ENCODE measurements around the gene NHLRC2.
A peak's percentile ranks its signal among the peaks of the same experiment; 100 is the strongest.
"Not testable (repeated sequence)": the region's sequence is repeated elsewhere in the genome, so short reads cannot be mapped to it uniquely, and the experiment has no call there.

DNA sequence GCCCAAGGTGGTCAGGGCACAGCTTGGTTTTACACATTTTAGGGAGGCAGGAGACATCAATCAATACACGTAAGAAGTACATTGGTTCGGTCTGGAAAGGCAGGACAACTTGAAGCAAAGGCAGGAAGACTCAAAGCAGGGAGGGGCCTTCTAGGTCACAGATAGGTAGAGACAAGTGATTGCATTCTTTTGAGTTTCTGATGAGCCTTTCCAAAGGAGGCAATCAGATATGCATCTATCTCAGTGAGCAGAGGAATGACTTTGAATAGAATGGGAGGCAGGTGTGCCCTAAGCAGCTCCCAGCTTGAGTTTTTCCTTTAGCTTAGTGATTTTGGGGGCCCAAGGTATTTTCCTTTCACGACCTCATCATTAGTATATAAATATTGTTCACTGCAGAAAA is 33.2 kb upstream of the NHLRC2 start:
- TF ChIP-seq, protein P1, sequence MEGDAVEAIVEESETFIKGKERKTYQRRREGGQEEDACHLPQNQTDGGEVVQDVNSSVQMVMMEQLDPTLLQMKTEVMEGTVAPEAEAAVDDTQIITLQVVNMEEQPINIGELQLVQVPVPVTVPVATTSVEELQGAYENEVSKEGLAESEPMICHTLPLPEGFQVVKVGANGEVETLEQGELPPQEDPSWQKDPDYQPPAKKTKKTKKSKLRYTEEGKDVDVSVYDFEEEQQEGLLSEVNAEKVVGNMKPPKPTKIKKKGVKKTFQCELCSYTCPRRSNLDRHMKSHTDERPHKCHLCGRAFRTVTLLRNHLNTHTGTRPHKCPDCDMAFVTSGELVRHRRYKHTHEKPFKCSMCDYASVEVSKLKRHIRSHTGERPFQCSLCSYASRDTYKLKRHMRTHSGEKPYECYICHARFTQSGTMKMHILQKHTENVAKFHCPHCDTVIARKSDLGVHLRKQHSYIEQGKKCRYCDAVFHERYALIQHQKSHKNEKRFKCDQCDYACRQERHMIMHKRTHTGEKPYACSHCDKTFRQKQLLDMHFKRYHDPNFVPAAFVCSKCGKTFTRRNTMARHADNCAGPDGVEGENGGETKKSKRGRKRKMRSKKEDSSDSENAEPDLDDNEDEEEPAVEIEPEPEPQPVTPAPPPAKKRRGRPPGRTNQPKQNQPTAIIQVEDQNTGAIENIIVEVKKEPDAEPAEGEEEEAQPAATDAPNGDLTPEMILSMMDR (conservative IDR thresholded peaks at IDR 0.05; ENCODE audit: low read depth in 2 of 2) = not testable (repeated sequence)
- TF ChIP-seq, protein P2, sequence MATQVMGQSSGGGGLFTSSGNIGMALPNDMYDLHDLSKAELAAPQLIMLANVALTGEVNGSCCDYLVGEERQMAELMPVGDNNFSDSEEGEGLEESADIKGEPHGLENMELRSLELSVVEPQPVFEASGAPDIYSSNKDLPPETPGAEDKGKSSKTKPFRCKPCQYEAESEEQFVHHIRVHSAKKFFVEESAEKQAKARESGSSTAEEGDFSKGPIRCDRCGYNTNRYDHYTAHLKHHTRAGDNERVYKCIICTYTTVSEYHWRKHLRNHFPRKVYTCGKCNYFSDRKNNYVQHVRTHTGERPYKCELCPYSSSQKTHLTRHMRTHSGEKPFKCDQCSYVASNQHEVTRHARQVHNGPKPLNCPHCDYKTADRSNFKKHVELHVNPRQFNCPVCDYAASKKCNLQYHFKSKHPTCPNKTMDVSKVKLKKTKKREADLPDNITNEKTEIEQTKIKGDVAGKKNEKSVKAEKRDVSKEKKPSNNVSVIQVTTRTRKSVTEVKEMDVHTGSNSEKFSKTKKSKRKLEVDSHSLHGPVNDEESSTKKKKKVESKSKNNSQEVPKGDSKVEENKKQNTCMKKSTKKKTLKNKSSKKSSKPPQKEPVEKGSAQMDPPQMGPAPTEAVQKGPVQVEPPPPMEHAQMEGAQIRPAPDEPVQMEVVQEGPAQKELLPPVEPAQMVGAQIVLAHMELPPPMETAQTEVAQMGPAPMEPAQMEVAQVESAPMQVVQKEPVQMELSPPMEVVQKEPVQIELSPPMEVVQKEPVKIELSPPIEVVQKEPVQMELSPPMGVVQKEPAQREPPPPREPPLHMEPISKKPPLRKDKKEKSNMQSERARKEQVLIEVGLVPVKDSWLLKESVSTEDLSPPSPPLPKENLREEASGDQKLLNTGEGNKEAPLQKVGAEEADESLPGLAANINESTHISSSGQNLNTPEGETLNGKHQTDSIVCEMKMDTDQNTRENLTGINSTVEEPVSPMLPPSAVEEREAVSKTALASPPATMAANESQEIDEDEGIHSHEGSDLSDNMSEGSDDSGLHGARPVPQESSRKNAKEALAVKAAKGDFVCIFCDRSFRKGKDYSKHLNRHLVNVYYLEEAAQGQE (IDR thresholded peaks at IDR 0.05; ENCODE audit: unreplicated experiment) = not testable (repeated sequence)
- TF ChIP-seq EZH2phosphoT487 (IDR thresholded peaks at IDR 0.05; ENCODE audit: unreplicated experiment); POLR2AphosphoS5 (IDR thresholded peaks at IDR 0.05; ENCODE audit: low read depth); CREB1 (CRISPR knock-in tag; IDR thresholded peaks at IDR 0.05; ENCODE audit: low read depth); EZH2 (IDR thresholded peaks at IDR 0.05; ENCODE audit: low read depth, unreplicated experiment); JUNB (IDR thresholded peaks at IDR 0.05; ENCODE audit: unreplicated experiment); ZNF114 (CRISPR knock-in tag; IDR thresholded peaks at IDR 0.05): not testable (repeated sequence)
- TF ChIP-seq, protein P3, sequence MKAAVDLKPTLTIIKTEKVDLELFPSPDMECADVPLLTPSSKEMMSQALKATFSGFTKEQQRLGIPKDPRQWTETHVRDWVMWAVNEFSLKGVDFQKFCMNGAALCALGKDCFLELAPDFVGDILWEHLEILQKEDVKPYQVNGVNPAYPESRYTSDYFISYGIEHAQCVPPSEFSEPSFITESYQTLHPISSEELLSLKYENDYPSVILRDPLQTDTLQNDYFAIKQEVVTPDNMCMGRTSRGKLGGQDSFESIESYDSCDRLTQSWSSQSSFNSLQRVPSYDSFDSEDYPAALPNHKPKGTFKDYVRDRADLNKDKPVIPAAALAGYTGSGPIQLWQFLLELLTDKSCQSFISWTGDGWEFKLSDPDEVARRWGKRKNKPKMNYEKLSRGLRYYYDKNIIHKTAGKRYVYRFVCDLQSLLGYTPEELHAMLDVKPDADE (IDR thresholded peaks at IDR 0.05) = not testable (repeated sequence)
- TF ChIP-seq, protein P4, sequence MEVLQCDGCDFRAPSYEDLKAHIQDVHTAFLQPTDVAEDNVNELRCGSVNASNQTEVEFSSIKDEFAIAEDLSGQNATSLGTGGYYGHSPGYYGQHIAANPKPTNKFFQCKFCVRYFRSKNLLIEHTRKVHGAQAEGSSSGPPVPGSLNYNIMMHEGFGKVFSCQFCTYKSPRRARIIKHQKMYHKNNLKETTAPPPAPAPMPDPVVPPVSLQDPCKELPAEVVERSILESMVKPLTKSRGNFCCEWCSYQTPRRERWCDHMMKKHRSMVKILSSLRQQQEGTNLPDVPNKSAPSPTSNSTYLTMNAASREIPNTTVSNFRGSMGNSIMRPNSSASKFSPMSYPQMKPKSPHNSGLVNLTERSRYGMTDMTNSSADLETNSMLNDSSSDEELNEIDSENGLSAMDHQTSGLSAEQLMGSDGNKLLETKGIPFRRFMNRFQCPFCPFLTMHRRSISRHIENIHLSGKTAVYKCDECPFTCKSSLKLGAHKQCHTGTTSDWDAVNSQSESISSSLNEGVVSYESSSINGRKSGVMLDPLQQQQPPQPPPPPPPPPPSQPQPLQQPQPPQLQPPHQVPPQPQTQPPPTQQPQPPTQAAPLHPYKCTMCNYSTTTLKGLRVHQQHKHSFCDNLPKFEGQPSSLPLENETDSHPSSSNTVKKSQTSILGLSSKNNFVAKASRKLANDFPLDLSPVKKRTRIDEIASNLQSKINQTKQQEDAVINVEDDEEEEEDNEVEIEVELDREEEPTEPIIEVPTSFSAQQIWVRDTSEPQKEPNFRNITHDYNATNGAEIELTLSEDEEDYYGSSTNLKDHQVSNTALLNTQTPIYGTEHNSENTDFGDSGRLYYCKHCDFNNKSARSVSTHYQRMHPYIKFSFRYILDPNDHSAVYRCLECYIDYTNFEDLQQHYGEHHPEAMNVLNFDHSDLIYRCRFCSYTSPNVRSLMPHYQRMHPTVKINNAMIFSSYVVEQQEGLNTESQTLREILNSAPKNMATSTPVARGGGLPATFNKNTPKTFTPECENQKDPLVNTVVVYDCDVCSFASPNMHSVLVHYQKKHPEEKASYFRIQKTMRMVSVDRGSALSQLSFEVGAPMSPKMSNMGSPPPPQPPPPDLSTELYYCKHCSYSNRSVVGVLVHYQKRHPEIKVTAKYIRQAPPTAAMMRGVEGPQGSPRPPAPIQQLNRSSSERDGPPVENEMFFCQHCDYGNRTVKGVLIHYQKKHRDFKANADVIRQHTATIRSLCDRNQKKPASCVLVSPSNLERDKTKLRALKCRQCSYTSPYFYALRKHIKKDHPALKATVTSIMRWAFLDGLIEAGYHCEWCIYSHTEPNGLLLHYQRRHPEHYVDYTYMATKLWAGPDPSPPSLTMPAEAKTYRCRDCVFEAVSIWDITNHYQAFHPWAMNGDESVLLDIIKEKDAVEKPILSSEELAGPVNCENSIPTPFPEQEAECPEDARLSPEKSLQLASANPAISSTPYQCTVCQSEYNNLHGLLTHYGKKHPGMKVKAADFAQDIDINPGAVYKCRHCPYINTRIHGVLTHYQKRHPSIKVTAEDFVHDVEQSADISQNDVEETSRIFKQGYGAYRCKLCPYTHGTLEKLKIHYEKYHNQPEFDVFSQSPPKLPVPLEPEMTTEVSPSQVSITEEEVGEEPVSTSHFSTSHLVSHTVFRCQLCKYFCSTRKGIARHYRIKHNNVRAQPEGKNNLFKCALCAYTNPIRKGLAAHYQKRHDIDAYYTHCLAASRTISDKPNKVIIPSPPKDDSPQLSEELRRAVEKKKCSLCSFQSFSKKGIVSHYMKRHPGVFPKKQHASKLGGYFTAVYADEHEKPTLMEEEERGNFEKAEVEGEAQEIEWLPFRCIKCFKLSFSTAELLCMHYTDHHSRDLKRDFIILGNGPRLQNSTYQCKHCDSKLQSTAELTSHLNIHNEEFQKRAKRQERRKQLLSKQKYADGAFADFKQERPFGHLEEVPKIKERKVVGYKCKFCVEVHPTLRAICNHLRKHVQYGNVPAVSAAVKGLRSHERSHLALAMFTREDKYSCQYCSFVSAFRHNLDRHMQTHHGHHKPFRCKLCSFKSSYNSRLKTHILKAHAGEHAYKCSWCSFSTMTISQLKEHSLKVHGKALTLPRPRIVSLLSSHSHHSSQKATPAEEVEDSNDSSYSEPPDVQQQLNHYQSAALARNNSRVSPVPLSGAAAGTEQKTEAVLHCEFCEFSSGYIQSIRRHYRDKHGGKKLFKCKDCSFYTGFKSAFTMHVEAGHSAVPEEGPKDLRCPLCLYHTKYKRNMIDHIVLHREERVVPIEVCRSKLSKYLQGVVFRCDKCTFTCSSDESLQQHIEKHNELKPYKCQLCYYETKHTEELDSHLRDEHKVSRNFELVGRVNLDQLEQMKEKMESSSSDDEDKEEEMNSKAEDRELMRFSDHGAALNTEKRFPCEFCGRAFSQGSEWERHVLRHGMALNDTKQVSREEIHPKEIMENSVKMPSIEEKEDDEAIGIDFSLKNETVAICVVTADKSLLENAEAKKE (CRISPR knock-in tag; IDR thresholded peaks at IDR 0.05) = not testable (repeated sequence)
- TF ChIP-seq NANOG (IDR thresholded peaks at IDR 0.05; ENCODE audit: borderline replicate concordance) = peak; percentile 62

Data from GM23338 (cell line).